Peyer's patch (tissue), 4 donors: ENCODE data around the gene SLC45A3. TPM values are rescaled to one million over a fixed set of nuclear protein-coding genes. Genes with fewer than 3 reads are reported as not detected.

ENCODE experiments used
- DNase-seq, 3 donors: peaks; one replicate each; pipeline ENCODE4 v3.0.0-alpha.2; 2017 to 2019
- H3K27ac ChIP-seq, 4 donors: fragments of 200-600 bp; sonication (generic); one replicate each; pipeline ENCODE4 v1.5.1; 2016 to 2019
- H3K27me3 ChIP-seq, 2 donors: fragments of 200-600 bp; sonication (generic); one replicate each; pipeline ENCODE4 v1.5.1; 2019
- H3K36me3 ChIP-seq, 3 donors: fragments of 200-600 bp; sonication (generic); one replicate each; pipeline ENCODE4 v1.5.1; 2016 to 2019
- H3K4me1 ChIP-seq, 4 donors: fragments of 200-600 bp; sonication (generic); one replicate each; pipeline ENCODE4 v1.5.1; 2016 to 2019
- H3K4me3 ChIP-seq, 4 donors: fragments of 200-600 bp; sonication (generic); 1 replicate in 3 of 4; 2 replicates in 1 of 4; pipeline ENCODE4 v1.5.1; 2016 to 2019; ENCODE audit warnings: mild to moderate bottlenecking in 1 of 4
- H3K9me3 ChIP-seq, 4 donors: fragments of 200-600 bp; sonication (generic); one replicate each; pipeline ENCODE4 v1.5.1; 2016 to 2019; ENCODE audit warnings: mild to moderate bottlenecking in 1 of 4
- POLR2A ChIP-seq, 2 donors: fragments of 450-650 bp; IDR thresholded peaks; one replicate each; pipeline ENCODE4 v1.5.1; 2017; ENCODE audit warnings: antibody characterized with exemption in 2 of 2, mild to moderate bottlenecking in 2 of 2, moderate library complexity in 2 of 2
- total RNA-seq, 4 donors: library from RNA; depleted of rRNA; stranded (reverse); fragments of >200 nt; gene quantifications; one replicate each; pipeline ENCODE4 v1.1.0, GENCODE V29; 2016
- TF ChIP-seq, protein P1 (sequence below), 6 experiments: fragments of 450-650 bp in 4 of 6; fragments of 200-600 bp in 2 of 6; sonication (generic) in 1 of 6; IDR thresholded peaks; one replicate each; pipeline ENCODE4 v1.5.1; 2017 to 2019; ENCODE audit warnings: antibody characterized with exemption in 6 of 6, mild to moderate bottlenecking in 3 of 6, moderate library complexity in 1 of 6

The SLC45A3 gene
- total RNA-seq, 4 donors from 2014 or later = 7.4 to 16.0 (median 11.2) TPM

DNA sequence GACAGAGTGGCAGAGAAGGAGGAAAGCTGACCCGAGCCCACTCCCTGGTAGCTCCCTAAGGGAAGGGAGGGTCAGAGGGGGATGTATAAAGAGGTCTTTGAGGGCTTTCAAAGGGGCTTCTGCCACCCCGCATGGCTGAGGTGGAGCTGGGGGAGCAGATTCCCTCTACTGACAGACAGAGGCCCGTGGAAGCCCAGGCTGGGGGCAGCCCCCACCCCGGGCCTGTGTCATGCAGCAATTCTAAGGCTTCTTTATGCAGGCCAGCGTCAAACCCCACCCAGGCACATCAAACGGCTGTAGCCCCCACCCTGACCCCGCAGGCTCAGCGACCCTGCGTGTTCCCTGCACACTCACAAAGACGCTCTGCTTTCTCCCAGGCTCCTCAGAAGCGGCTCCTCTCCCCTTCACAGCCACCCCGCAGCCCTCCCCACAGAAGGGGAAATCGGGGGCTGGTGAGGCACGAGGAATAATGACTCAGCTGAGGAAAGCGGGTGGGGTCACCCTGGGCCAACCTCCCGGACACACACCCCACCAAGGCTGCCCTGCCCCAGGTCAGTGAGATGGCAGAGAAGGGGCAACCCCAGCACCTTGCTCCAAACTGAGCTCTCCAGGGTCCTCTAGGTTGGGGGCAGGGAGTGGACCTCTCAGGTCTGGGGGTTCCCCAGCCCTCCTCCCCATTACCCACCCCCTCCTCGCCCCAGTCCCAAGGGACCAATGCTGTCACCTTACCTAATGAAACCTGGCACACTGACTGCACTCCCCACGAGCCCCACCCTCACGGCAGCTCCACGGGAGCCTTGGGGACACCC, 10.8 kb downstream of the SLC45A3 start:
- Histone ChIP-seq H3K27me3 (no peaks in the 10 kb centered on the region), H3K36me3 (no peaks in the 10 kb centered on the region), H3K9me3 (no peaks in the 10 kb centered on the region), H3K27ac (peak overlapping the region in 2 of 4 donors; percentile 28 to 79), H3K4me3 (no peak overlapping the region), H3K4me1 (peaks cover 0 to 62% (median 31%) of the 10 kb centered on the region in 4 donors)
- TF ChIP-seq, protein P1, sequence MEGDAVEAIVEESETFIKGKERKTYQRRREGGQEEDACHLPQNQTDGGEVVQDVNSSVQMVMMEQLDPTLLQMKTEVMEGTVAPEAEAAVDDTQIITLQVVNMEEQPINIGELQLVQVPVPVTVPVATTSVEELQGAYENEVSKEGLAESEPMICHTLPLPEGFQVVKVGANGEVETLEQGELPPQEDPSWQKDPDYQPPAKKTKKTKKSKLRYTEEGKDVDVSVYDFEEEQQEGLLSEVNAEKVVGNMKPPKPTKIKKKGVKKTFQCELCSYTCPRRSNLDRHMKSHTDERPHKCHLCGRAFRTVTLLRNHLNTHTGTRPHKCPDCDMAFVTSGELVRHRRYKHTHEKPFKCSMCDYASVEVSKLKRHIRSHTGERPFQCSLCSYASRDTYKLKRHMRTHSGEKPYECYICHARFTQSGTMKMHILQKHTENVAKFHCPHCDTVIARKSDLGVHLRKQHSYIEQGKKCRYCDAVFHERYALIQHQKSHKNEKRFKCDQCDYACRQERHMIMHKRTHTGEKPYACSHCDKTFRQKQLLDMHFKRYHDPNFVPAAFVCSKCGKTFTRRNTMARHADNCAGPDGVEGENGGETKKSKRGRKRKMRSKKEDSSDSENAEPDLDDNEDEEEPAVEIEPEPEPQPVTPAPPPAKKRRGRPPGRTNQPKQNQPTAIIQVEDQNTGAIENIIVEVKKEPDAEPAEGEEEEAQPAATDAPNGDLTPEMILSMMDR (IDR thresholded peaks at IDR 0.05) = no peak
- no peak for TF ChIP-seq POLR2A (IDR thresholded peaks at IDR 0.05)
- DNase-seq = peak in 2 of 3 donors; percentile 55 to 59

DNA sequence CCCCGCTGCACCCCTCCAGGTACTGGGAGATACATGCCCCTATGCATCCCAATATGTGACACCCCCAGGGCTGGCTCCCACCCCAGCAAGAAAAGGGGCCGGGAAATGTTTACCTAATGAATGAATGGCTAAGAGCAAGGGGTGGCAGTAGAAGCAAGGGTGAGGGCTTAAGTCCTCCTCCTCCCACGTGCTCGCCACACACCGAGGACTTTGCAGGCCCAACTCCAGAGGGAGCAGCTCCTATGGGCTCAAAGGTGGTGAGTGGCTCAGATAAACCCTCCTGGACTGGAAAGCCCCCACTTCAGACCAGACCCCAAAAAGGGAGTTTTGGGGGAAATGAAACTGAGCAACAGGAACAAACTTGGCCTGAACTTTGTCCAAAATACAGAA, 11.4 kb downstream of the SLC45A3 start:
- no peaks in the 10 kb centered on the region for H3K36me3 ChIP-seq
- H3K27ac ChIP-seq = peak overlapping the region in 2 of 4 donors; percentile 28 to 79
- H3K27me3 ChIP-seq = no peaks in the 10 kb centered on the region
- peak in 2 of 3 donors; percentile 41 to 54 for DNase-seq
- H3K9me3 ChIP-seq = no peaks in the 10 kb centered on the region
- no peak for TF ChIP-seq POLR2A (IDR thresholded peaks at IDR 0.05)
- TF ChIP-seq, protein P1 (IDR thresholded peaks at IDR 0.05) = no peak
- no peak overlapping the region for H3K4me3 ChIP-seq
- H3K4me1 ChIP-seq = peaks cover 0 to 68% (median 33%) of the 10 kb centered on the region in 4 donors

DNA sequence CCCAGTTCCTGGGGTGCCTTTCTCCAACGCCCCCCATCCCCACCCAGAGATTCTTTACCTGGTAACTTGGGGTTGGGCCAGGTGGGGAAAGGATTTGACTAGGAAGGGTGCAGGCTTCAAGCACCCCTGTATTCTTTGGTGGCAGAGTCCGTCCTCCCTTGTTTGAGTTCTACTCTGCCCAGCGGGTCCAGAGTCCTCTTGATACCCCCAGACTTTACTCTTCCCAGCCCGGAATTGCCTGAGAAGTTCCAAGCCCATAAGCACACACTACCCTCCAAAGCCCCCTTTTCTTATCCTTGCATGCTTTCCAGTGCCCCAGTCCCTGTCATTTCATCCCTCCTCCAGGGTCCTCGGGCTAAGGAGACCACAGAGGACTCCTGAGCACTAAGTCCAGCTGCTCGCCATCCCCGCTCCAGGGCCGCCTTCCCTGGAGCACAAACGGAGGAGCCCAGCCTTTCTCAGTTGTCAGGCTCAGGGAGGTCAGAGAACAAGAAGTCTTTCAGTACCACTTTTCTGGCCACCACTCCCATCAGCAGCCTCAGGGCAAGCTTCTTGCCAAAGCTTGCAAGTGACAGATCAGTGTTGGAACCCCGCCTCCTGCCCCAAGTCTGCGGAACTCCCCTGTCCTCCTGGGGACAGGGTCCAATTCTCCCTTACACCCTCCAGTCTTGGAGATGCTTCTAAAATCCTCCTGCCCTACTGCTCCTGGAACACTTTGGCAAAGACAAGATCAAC, 12.2 kb downstream of the SLC45A3 start:
- DNase-seq = no peak
- TF ChIP-seq, protein P1 (IDR thresholded peaks at IDR 0.05) = no peak
- H3K27ac ChIP-seq = peak overlapping the region in 1 of 4 donors; percentile 79
- no peak overlapping the region for H3K4me3 ChIP-seq
- H3K9me3 ChIP-seq = no peaks in the 10 kb centered on the region
- H3K27me3 ChIP-seq = no peaks in the 10 kb centered on the region
- peaks cover 0 to 64% (median 33%) of the 10 kb centered on the region in 4 donors for H3K4me1 ChIP-seq
- H3K36me3 ChIP-seq = no peaks in the 10 kb centered on the region

DNA sequence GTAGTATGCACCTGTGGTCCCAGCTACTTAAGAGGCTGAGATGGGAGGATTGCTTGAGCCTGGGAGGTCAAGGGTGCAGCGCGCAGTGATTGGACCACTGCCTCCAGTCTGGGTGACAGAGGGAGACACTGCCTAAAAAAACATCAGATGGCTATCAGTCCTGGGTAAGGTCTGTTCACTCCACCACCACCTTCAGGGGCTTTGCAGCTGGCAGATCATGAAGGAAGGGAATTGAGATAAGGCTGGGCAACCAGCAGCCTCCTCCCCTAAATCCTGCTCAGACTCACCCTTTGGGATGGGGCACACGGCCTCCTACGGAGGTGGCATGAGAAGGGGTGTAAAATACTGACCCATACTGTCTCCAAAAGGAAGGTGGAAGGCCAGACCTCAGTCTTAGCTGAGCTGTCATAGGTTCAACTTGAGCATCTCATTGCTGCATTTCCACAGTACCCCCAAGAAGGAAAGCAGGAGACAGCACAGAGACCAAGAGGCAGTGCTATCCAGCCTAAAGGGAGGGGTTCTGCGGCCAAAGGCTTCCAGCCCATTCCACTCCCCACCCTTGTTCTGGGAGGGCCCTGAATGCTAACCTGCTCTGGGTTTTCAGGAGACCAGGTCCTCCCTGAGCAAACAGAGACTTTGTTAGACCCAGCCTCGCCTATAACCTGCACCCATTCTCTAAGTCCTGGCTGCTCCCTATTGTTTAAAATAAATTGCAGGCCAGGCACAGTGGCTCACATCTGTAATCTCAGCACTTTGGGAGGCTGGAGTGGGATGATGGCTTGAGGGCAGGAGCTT, 13.7 kb downstream of the SLC45A3 start:
- Histone ChIP-seq H3K4me1 (peaks cover 0 to 64% (median 33%) of the 10 kb centered on the region in 4 donors), H3K9me3 (no peaks in the 10 kb centered on the region), H3K36me3 (peaks cover 0 to 7% (median 0%) of the 10 kb centered on the region in 3 donors), H3K27ac (peak overlapping the region; percentile 7 to 69 (median 50)), H3K27me3 (no peaks in the 10 kb centered on the region), H3K4me3 (no peak overlapping the region)
- no peak for TF ChIP-seq POLR2A (IDR thresholded peaks at IDR 0.05)
- TF ChIP-seq, protein P1 (IDR thresholded peaks at IDR 0.05) = no peak
- no peak for DNase-seq
